Keratinocyte (primary cell): ENCODE measurements around the gene LSAMP. TPM values are rescaled to one million over a fixed set of nuclear protein-coding genes. Genes with fewer than 3 reads are reported as not detected.

ENCODE experiments used
- DNase-seq: peaks from one replicate; pipeline ENCODE4 v3.0.0-alpha.2; 2011; ENCODE audit warnings: low read depth, missing footprints, low spot score
- FAIRE-seq: peaks from 2 replicates; lab custom pipeline; 2011; peaks lifted over from hg19 to GRCh38; lab: Jason Lieb, UNC
- H2AFZ ChIP-seq: 2 replicates; pipeline ENCODE4 v1.6.0; 2012; ENCODE audit warnings: low read length, control low read depth, inconsistent platforms; ENCODE audit not compliant: control insufficient read depth
- H3K27ac ChIP-seq: 2 replicates; pipeline ENCODE4 v1.5.1; 2011; ENCODE audit warnings: low read length; ENCODE audit not compliant: control insufficient read depth, insufficient read depth
- H3K27me3 ChIP-seq: 3 replicates; pipeline ENCODE4 v1.6.0; 2011; ENCODE audit warnings: low read length; ENCODE audit not compliant: control insufficient read depth, insufficient read depth; ENCODE audit errors: extremely low read depth
- H3K36me3 ChIP-seq, 2 experiments: 2 replicates in 1 of 2; 3 replicates in 1 of 2; pipeline ENCODE4 v1.5.1; 2011; ENCODE audit warnings: low read length in 2 of 2, mild to moderate bottlenecking in 1 of 2; ENCODE audit not compliant: control insufficient read depth in 2 of 2, insufficient read depth in 2 of 2; ENCODE audit errors: extremely low read depth in 1 of 2
- H3K4me1 ChIP-seq: 3 replicates; pipeline ENCODE4 v1.5.1; 2011; ENCODE audit warnings: low read length; ENCODE audit not compliant: control insufficient read depth, insufficient read depth; ENCODE audit errors: extremely low read depth
- H3K4me2 ChIP-seq: 3 replicates; pipeline ENCODE4 v1.6.0; 2011; ENCODE audit warnings: low read depth, low read length; ENCODE audit not compliant: control insufficient read depth, insufficient read depth; ENCODE audit errors: extremely low read depth
- H3K4me3 ChIP-seq, 3 experiments: fragments of 200-600 bp in 1 of 3; sonication (generic) in 1 of 3; 2 replicates in 2 of 3; 3 replicates in 1 of 3; pipeline ENCODE4 v1.5.1; 2011 to 2016; ENCODE audit warnings: low read length in 3 of 3, mild to moderate bottlenecking in 3 of 3, control low read depth in 2 of 3, inconsistent platforms in 1 of 3, low read depth in 1 of 3, mixed read lengths in 1 of 3, mixed run types in 1 of 3, moderate library complexity in 1 of 3; ENCODE audit not compliant: control insufficient read depth in 2 of 3, insufficient read depth in 2 of 3; ENCODE audit errors: extremely low read depth in 1 of 3
- H3K79me2 ChIP-seq: 2 replicates; pipeline ENCODE4 v1.6.0; 2012; ENCODE audit warnings: low read length; ENCODE audit not compliant: control insufficient read depth, insufficient read depth
- H3K9ac ChIP-seq: 3 replicates; pipeline ENCODE4 v1.6.0; 2011; ENCODE audit warnings: low read length; ENCODE audit not compliant: control insufficient read depth, insufficient read depth; ENCODE audit errors: extremely low read depth
- H3K9me1 ChIP-seq: 3 replicates; pipeline ENCODE4 v1.6.0; 2011; ENCODE audit warnings: low read length; ENCODE audit not compliant: control insufficient read depth, insufficient read depth; ENCODE audit errors: extremely low read depth
- H3K9me3 ChIP-seq: 2 replicates; pipeline ENCODE4 v1.5.1; 2012; ENCODE audit warnings: low read depth, low read length; ENCODE audit not compliant: control insufficient read depth
- H4K20me1 ChIP-seq: 3 replicates; pipeline ENCODE4 v1.6.0; 2011; ENCODE audit warnings: low read length; ENCODE audit not compliant: control insufficient read depth, insufficient read depth; ENCODE audit errors: extremely low read depth
- CTCF ChIP-seq, 3 experiments: IDR thresholded peaks in 1 of 3; conservative IDR thresholded peaks in 1 of 3; optimal IDR thresholded peaks in 1 of 3; 2 replicates in 2 of 3; 3 replicates in 1 of 3; pipeline versions ENCODE3 to v1.5.1; 2011; ENCODE audit warnings: low read length in 3 of 3, mild to moderate bottlenecking in 3 of 3, moderate library complexity in 2 of 3, control low read depth in 1 of 3, inconsistent platforms in 1 of 3; ENCODE audit not compliant: insufficient read depth in 2 of 3; ENCODE audit errors: extremely low read depth in 1 of 3
- EZH2 ChIP-seq: IDR thresholded peaks from one replicate; pipeline ENCODE4 v1.6.1; 2012; ENCODE audit warnings: inconsistent platforms, mild to moderate bottlenecking, low read length, moderate library complexity
- dilution Hi-C: fragments of 300-500 bp; cut with MboI; formaldehyde crosslinking; loops from one replicate; pipeline ENCODE4 v1.7.0; 2020; ENCODE audit warnings: low sequenced_read_pairs; ENCODE audit not compliant: extremely low pct_ligation_motif_present
- polyA plus RNA-seq, 5 experiments: library from polyadenylated mRNA; depleted of rRNA in 3 of 5; stranded (reverse) in 3 of 5; stranded (forward) in 1 of 5; unstranded in 1 of 5; fragments of >200 nt; gene quantifications; 1 replicate in 1 of 5; 2 replicates in 3 of 5; 3 replicates in 1 of 5; pipeline versions ENCODE4 v1.2.1 to v1.2.3, GENCODE V29; 2011 to 2012; ENCODE audit warnings: missing spikeins in 2 of 5, low read depth in 1 of 5, low replicate concordance in 1 of 5

The LSAMP gene
- polyA plus RNA-seq, 1 donor (not counting 4 experiments of a cell fraction or from before 2014, with no cell fraction given), result 0.12 TPM

- DNase-seq (no peak), FAIRE-seq (no peak)
- no peaks in the 10 kb centered on the region for H3K4me1 ChIP-seq
- no peak overlapping the region for H3K9ac ChIP-seq
- H2AFZ ChIP-seq, result no peak overlapping the region
- no peaks in the 10 kb centered on the region for H3K79me2 ChIP-seq
- H3K27ac ChIP-seq, result no peak overlapping the region
- H3K9me1 ChIP-seq, result no peaks in the 10 kb centered on the region
- H4K20me1 ChIP-seq, result no peaks in the 10 kb centered on the region
- H3K4me3 ChIP-seq, result no peak overlapping the region
- H3K9me3 ChIP-seq, result no peaks in the 10 kb centered on the region
- no peak overlapping the region for H3K4me2 ChIP-seq
- dilution Hi-C loops, result no loop called here
- H3K36me3 ChIP-seq, result no peaks in the 10 kb centered on the region
- H3K27me3 ChIP-seq, result no peaks in the 10 kb centered on the region
- TF ChIP-seq CTCF (optimal IDR thresholded peaks at IDR 0.05 in 1 of 3, IDR thresholded peaks at IDR 0.05 in 1 of 3, conservative IDR thresholded peaks at IDR 0.05 in 1 of 3; ENCODE audit: extremely low read depth in 1 of 3, insufficient read depth in 2 of 3, low read length in 3 of 3) (no peak), EZH2 (no peak)
Observed at GRCh38 chr3:116298151-116298550, 147.1 kb downstream of the LSAMP start.

GRCh38 chr3:116291141-116291540 lies 154.1 kb downstream of the LSAMP start:
- Histone ChIP-seq H3K27ac (no peak overlapping the region), H3K4me1 (no peaks in the 10 kb centered on the region), H3K9ac (no peak overlapping the region), H2AFZ (no peak overlapping the region), H3K9me3 (no peaks in the 10 kb centered on the region), H3K9me1 (no peaks in the 10 kb centered on the region), H3K79me2 (no peaks in the 10 kb centered on the region), H3K4me3 (no peak overlapping the region), H3K27me3 (no peaks in the 10 kb centered on the region), H3K36me3 (no peaks in the 10 kb centered on the region), H3K4me2 (no peak overlapping the region), H4K20me1 (no peaks in the 10 kb centered on the region)
- dilution Hi-C loops, result no loop called here
- no peak for FAIRE-seq
- DNase-seq, result no peak
- no peak for TF ChIP-seq CTCF (optimal IDR thresholded peaks at IDR 0.05 in 1 of 3, IDR thresholded peaks at IDR 0.05 in 1 of 3, conservative IDR thresholded peaks at IDR 0.05 in 1 of 3; ENCODE audit: extremely low read depth in 1 of 3, insufficient read depth in 2 of 3, low read length in 3 of 3)
- TF ChIP-seq EZH2, result no peak
